B cell (primary cell): ENCODE results near the gene TARS1.

ENCODE experiments used
- CTCF ChIP-seq: fragments of 200-600 bp; IDR thresholded peaks from one replicate; pipeline ENCODE4 v1.8.0; 2022; ENCODE audit warnings: antibody characterized with exemption, mild to moderate bottlenecking
- EZH2 ChIP-seq: IDR thresholded peaks from 2 replicates; pipeline ENCODE4 v1.6.1; 2012; ENCODE audit warnings: borderline replicate concordance, low read depth, mild to moderate bottlenecking, moderate library complexity, low read length; ENCODE audit not compliant: insufficient read depth, poor library complexity, severe bottlenecking

GRCh38 chr5:33460210-33460609 lies 19.4 kb downstream of the TARS1 start:
- no peak for TF ChIP-seq CTCF
- no peak for TF ChIP-seq EZH2
